H1 (cell line): ENCODE results near the gene MYL6B. TPM values are rescaled to one million over a fixed set of nuclear protein-coding genes. Genes with fewer than 3 reads are reported as not detected.
A peak's percentile ranks its signal among the peaks of the same experiment; 100 is the strongest.

Experiments
- CTCF ChIA-PET: fragments of 300-600 bp; sonication (Branson Sonifier 250); formaldehyde crosslinking; loops from one replicate; lab custom pipeline; 2021; ENCODE audit not compliant: partially characterized antibody; lab: Charles Lee
- POLR2A ChIA-PET: fragments of 300-600 bp; sonication (Branson Sonifier 250); formaldehyde crosslinking; loops from one replicate; lab custom pipeline; 2021; ENCODE audit warnings: inconsistent platforms; ENCODE audit not compliant: partially characterized antibody; lab: Charles Lee
- DNase-seq, 2 experiments: peaks; one replicate each; pipeline versions ENCODE4 v3.0.0 to v3.0.0-alpha.2; 2010 to 2022; ENCODE audit warnings: low spot score in 2 of 2, low read depth in 1 of 2, mixed read lengths in 1 of 2
- FAIRE-seq: peaks from 2 replicates; lab custom pipeline; 2011; peaks lifted over from hg19 to GRCh38; lab: Jason Lieb, UNC
- H2AFZ ChIP-seq: 2 replicates; pipeline ENCODE4 v1.8.1; 2012; ENCODE audit warnings: low read length, inconsistent platforms
- H2AK5ac ChIP-seq: 2 replicates; pipeline ENCODE4 v1.6.1; 2013; ENCODE audit warnings: low read depth, low read length
- H2BK120ac ChIP-seq: replicated peaks from 2 replicates; pipeline ENCODE3; 2013; ENCODE audit warnings: low read depth, low read length, inconsistent platforms
- H2BK12ac ChIP-seq: 2 replicates; pipeline ENCODE4 v1.6.1; 2013; ENCODE audit warnings: low read depth, low read length
- H2BK15ac ChIP-seq: 2 replicates; pipeline ENCODE4 v1.6.1; 2013; ENCODE audit warnings: low read length
- H2BK20ac ChIP-seq: 2 replicates; pipeline ENCODE4 v1.6.1; 2013; ENCODE audit warnings: low read length
- H2BK5ac ChIP-seq: 2 replicates; pipeline ENCODE4 v1.6.1; 2013; ENCODE audit warnings: low read depth, low read length
- H3K14ac ChIP-seq: 2 replicates; pipeline ENCODE4 v1.6.1; 2013; ENCODE audit warnings: inconsistent platforms; ENCODE audit not compliant: insufficient read length
- H3K18ac ChIP-seq: 2 replicates; pipeline ENCODE4 v1.6.1; 2013; ENCODE audit warnings: low read length; ENCODE audit errors: extremely low read depth
- H3K23ac ChIP-seq: 2 replicates; pipeline ENCODE4 v1.6.1; 2013; ENCODE audit warnings: inconsistent platforms; ENCODE audit not compliant: insufficient read length
- H3K23me2 ChIP-seq: 2 replicates; pipeline ENCODE4 v1.6.1; 2013; ENCODE audit warnings: low read depth, low read length
- H3K27ac ChIP-seq: 2 replicates; pipeline ENCODE4 v1.6.1; 2011; ENCODE audit warnings: low read depth, low read length, inconsistent platforms
- H3K27me3 ChIP-seq, 4 experiments: replicated peaks in 1 of 4; 1 replicate in 1 of 4; 2 replicates in 3 of 4; pipeline versions ENCODE4 v1.6.1 to v1.8.1; 2011 to 2013; ENCODE audit warnings: low read length in 3 of 4, mild to moderate bottlenecking in 3 of 4, inconsistent platforms in 2 of 4, mixed read lengths in 2 of 4, moderate library complexity in 1 of 4; ENCODE audit not compliant: control insufficient read depth in 3 of 4, insufficient read depth in 3 of 4; ENCODE audit errors: extremely low read depth in 1 of 4
- H3K36me3 ChIP-seq, 4 experiments: 2 replicates each; pipeline versions ENCODE4 v1.6.1 to v1.8.1; 2011 to 2013; ENCODE audit warnings: mild to moderate bottlenecking in 4 of 4, low read length in 3 of 4, moderate library complexity in 2 of 4, control low read depth in 1 of 4, inconsistent platforms in 1 of 4; ENCODE audit not compliant: insufficient read depth in 4 of 4, control insufficient read depth in 2 of 4
- H3K4ac ChIP-seq: replicated peaks from 2 replicates; pipeline ENCODE3; 2013; ENCODE audit warnings: low read length, low read depth, mixed read lengths, inconsistent platforms; ENCODE audit not compliant: insufficient read length
- H3K4me1 ChIP-seq, 4 experiments: replicated peaks in 1 of 4; 1 replicate in 1 of 4; 2 replicates in 3 of 4; pipeline versions ENCODE4 v1.6.1 to v1.8.1; 2011 to 2013; ENCODE audit warnings: low read length in 3 of 4, inconsistent platforms in 2 of 4, mixed read lengths in 1 of 4; ENCODE audit not compliant: insufficient read depth in 4 of 4, control insufficient read depth in 3 of 4
- H3K4me2 ChIP-seq, 2 experiments: 2 replicates each; pipeline versions ENCODE4 v1.6.1 to v1.8.1; 2011 to 2013; ENCODE audit warnings: low read depth in 2 of 2, low read length in 2 of 2, control low read depth in 1 of 2, inconsistent platforms in 1 of 2, mild to moderate bottlenecking in 1 of 2; ENCODE audit not compliant: insufficient read depth in 1 of 2
- H3K4me3 ChIP-seq, 4 experiments: fragments of 200-600, 300-600 bp in 1 of 4; sonication (generic), shearing (Covaris generic), sonication (Bioruptor Twin) in 1 of 4; 2 replicates each; pipeline versions ENCODE4 v1.5.1 to v1.8.1; 2011 to 2016; ENCODE audit warnings: low read length in 4 of 4, low read depth in 3 of 4, control low read depth in 2 of 4, inconsistent platforms in 2 of 4, mild to moderate bottlenecking in 2 of 4, mixed read lengths in 1 of 4, moderate library complexity in 1 of 4; ENCODE audit not compliant: insufficient read depth in 2 of 4; ENCODE audit errors: extremely low read depth in 1 of 4
- H3K56ac ChIP-seq: replicated peaks from 2 replicates; pipeline ENCODE3; 2013; ENCODE audit warnings: low read depth, mild to moderate bottlenecking, mixed read lengths, low read length, inconsistent platforms; ENCODE audit not compliant: insufficient read length
- H3K79me1 ChIP-seq: 2 replicates; pipeline ENCODE4 v1.6.1; 2013; ENCODE audit warnings: low read depth, low read length, control low read depth
- H3K79me2 ChIP-seq, 2 experiments: 2 replicates each; pipeline versions ENCODE4 v1.6.1 to v1.8.1; 2012 to 2013; ENCODE audit warnings: low read length in 2 of 2, mild to moderate bottlenecking in 2 of 2, inconsistent platforms in 1 of 2; ENCODE audit not compliant: insufficient read depth in 2 of 2, control insufficient read depth in 1 of 2
- H3K9ac ChIP-seq, 4 experiments: replicated peaks in 1 of 4; 1 replicate in 1 of 4; 2 replicates in 3 of 4; pipeline versions ENCODE4 v1.6.1 to v1.8.1; 2011 to 2013; ENCODE audit warnings: low read depth in 3 of 4, low read length in 3 of 4, control low read depth in 2 of 4, mild to moderate bottlenecking in 2 of 4, moderate library complexity in 2 of 4, inconsistent platforms in 1 of 4; ENCODE audit errors: extremely low read depth in 1 of 4
- H3K9me3 ChIP-seq, 2 experiments: 2 replicates each; pipeline versions ENCODE4 v1.6.1 to v1.8.1; 2012 to 2013; ENCODE audit warnings: mild to moderate bottlenecking in 2 of 2, moderate library complexity in 2 of 2, control low read depth in 1 of 2, inconsistent platforms in 1 of 2, low read depth in 1 of 2, low read length in 1 of 2, mixed read lengths in 1 of 2; ENCODE audit not compliant: insufficient read depth in 2 of 2
- H4K20me1 ChIP-seq, 2 experiments: replicated peaks in 1 of 2; 2 replicates each; pipeline versions ENCODE3 to v1.8.1; 2011 to 2013; ENCODE audit warnings: inconsistent platforms in 2 of 2, low read length in 2 of 2, mild to moderate bottlenecking in 1 of 2; ENCODE audit not compliant: insufficient read depth in 2 of 2, control insufficient read depth in 1 of 2
- H4K5ac ChIP-seq: 2 replicates; pipeline ENCODE4 v1.6.1; 2013; ENCODE audit warnings: low read length, low read depth, mixed read lengths, inconsistent platforms; ENCODE audit not compliant: insufficient read length
- H4K8ac ChIP-seq: 2 replicates; pipeline ENCODE4 v1.8.0; 2013; ENCODE audit warnings: mild to moderate bottlenecking, moderate library complexity, low read length, inconsistent platforms; ENCODE audit not compliant: insufficient read depth; ENCODE audit errors: extremely low read depth
- H4K91ac ChIP-seq: replicated peaks from 2 replicates; pipeline ENCODE3; 2013; ENCODE audit warnings: low read length, mixed read lengths, inconsistent platforms; ENCODE audit not compliant: insufficient read length
- WGBS, 2 experiments: shearing (Covaris generic) in 1 of 2; methylation state at CpG; one replicate each; pipeline versions ENCODE4 v1.1.6 to v1.1.7; 2013 to 2015; ENCODE audit warnings: low lambda C conversion rate in 2 of 2, mixed read lengths in 2 of 2, inconsistent platforms in 1 of 2, low coverage in 1 of 2, missing lambda C conversion rate in 1 of 2; ENCODE audit not compliant: insufficient replicate concordance in 2 of 2, insufficient coverage in 1 of 2, insufficient read length in 1 of 2; ENCODE audit errors: extremely low coverage in 1 of 2, missing lambda C conversion rate in 1 of 2; 5-methylcytosine and 5-hydroxymethylcytosine counted together
- polyA plus RNA-seq, 7 experiments: library from polyadenylated mRNA; depleted of rRNA in 3 of 7; stranded (reverse) in 5 of 7; unstranded in 2 of 7; fragments of >200 nt in 5 of 7; fragments of 200-250 nt in 2 of 7; gene quantifications; 1 replicate in 5 of 7; 2 replicates in 1 of 7; 4 replicates in 1 of 7; pipeline versions ENCODE4 v1.2.1 to v1.2.3, GENCODE V29; 2011 to 2013; ENCODE audit warnings: missing spikeins in 2 of 7, mixed read lengths in 2 of 7
- total RNA-seq: library from RNA; stranded (reverse); fragmentation: NEBNext Ultra II Directional; extraction: Animal tissue kit (Norgen Biotek cat#: 25700); gene quantifications from 2 replicates; pipeline ENCODE4 v1.2.1, GENCODE V29; 2021

Gene MYL6B
- total and polyA plus RNA-seq, 2 of the 8 experiments (the other 6 are each of a cell fraction or from before 2014, with no cell fraction given): 163 to 202 TPM

DNA sequence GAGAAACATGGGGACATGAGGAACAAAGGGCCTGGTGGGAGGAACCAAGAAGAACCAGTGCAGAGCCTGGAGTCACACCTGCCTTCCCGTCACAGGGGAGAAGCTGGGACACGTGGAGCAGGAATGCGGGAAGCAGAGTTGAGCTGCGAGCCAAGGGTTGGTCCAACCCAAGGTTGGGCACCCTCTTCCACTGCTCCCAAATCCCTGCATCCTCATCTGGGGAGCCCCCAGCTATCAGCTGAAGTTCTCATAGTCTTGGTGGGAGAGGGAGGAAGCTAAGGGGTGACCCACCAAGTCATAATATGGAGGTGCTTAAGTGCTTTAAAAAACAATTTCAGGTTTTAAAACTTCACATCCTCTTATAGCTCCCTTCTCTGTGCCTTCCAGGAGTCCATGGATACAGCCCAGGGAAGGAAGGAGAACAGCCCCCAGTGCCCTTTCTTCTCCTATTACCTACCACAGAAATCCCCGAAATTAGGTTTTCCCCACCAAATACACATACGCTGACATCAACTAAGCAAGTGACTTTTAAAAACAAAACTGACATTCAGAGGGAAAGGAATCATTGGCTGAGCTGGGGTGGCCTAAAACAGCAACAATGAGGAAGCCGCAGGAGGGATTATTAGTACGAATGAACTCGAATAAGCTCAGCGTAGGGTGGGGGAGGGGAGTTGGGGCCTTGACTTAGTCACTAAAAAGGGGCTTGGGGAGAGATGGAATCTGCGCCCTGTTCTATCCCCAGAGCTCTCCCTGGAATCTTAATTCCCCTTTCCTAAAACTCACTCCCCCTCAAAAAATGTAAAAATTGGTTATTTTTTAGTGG, 10.3 kb downstream of the MYL6B start:
- Histone ChIP-seq H3K4ac (no peak overlapping the region), H2AFZ (no peak overlapping the region), H2BK15ac (no peak overlapping the region), H4K91ac (no peak overlapping the region), H3K14ac (no peak overlapping the region), H3K23me2 (peaks cover 15% of the 10 kb centered on the region), H2AK5ac (no peak overlapping the region), H2BK120ac (no peak overlapping the region), H3K4me1 (peaks cover 3 to 28% (median 16%) of the 10 kb centered on the region in 4 experiments), H3K4me3 (no peak overlapping the region), H3K4me2 (no peak overlapping the region; a peak in 1 of 4 replicates), H4K20me1 (peaks cover 11 to 23% of the 10 kb centered on the region in 2 experiments), H3K27ac (no peak overlapping the region), H4K8ac (no peak overlapping the region), H3K79me2 (peaks cover 3 to 25% of the 10 kb centered on the region in 2 experiments), H3K23ac (no peak overlapping the region), H3K27me3 (no peaks in the 10 kb centered on the region), H3K36me3 (peaks cover 34 to 76% (median 59%) of the 10 kb centered on the region in 4 experiments), H3K18ac (no peak overlapping the region), H2BK5ac (peak overlapping the region; percentile 63; the same call in 1 of the 2 replicates), H2BK20ac (no peak overlapping the region), H3K79me1 (peaks cover 3% of the 10 kb centered on the region; the same call in 1 of the 2 replicates), H4K5ac (no peak overlapping the region), H2BK12ac (no peak overlapping the region), H3K56ac (no peak overlapping the region), H3K9ac (no peak overlapping the region; a peak in 1 of 7 replicates), H3K9me3 (no peaks in the 10 kb centered on the region)
- 84% methylated on average over 11 of the region's 11 CpGs; no CpG with 5 or more reads in 1 of the 2 experiments for WGBS, 2 experiments
- POLR2A ChIA-PET: interaction anchor here (0.7 to 15.6 kb wide), 22 partner anchors 9 to 237 kb away, joined by 3 to 656 read pairs (median 4); partner anchors contain the start of genes CNPY2, ERBB3, PA2G4 and RNF41
- CTCF ChIA-PET: interaction anchor here (0.7 to 6.8 kb wide), 14 partner anchors 11 to 1019 kb away, joined by 3 to 47 read pairs (median 4); partner anchors contain the start of genes COQ10A, ESYT1, MYL6B and RNF41
- DNase-seq: no peak
- FAIRE-seq: no peak
